HL-60/S4 (cell line): Measurements from ENCODE around the gene IPO11.

Experiments used
- in situ Hi-C: fragments of 300-500 bp; cut with MboI; formaldehyde crosslinking; loops from 2 replicates; pipeline ENCODE4 v1.14.3; 2022; ENCODE audit warnings: low sequenced_read_pairs

The IPO11 gene

GRCh38 chr5:62568143-62568542, 155.6 kb downstream of the IPO11 start:
- in situ Hi-C loops, result no loop called here

- in situ Hi-C loops, result no loop called here
Observed at GRCh38 chr5:62568800-62569432, 156.4 kb downstream of the IPO11 start.

GRCh38 chr5:62569470-62569869, 156.9 kb downstream of the IPO11 start:
- in situ Hi-C loops, result no loop called here

DNA sequence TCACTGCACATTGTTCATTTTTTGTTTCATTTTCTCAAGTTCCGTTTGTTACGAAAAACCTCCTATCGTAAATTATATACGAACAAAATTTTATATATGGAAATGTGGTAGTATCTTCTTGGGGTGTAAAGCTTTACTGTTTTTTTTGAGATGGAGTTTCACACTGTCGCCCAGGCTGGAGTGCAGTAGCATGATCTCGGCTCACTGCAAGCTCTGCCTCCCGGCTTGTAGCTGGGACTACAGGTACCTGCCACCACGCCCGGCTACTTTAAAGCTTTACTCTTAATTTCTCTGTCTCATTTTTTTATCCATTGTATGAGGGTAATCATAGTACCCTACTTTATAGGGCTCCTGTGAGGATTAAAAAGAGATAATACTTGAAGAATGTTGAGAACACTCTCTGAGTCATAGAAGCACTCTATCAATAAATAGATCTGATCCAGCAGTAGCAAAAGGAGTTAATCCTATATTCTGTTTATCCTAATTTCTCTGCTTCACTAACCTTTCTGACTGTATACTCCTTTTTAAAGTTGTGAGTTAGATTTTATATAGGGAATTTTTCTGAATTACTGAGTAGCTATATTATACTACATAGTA, 160.5 kb downstream of the IPO11 start:
- in situ Hi-C loops, result no loop called here

DNA sequence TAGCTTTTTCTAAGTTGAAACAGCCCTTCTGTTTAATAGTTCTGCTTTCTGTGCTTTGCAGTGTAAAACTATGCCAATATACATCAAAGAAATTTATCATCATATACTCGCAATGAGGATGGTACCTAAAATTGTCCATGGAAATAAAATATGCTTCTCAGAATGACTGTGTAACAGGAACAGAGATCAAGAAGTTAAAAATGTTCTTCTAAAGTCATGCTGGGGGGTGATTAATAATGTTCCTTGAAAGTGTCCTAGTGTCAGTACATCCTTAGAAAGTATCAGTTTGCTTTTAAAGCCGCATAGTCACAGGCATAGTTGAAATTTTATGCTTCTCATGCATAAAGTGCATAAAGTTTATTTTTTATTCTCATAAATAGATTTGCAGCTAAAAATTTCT, 162.0 kb downstream of the IPO11 start:
- in situ Hi-C loops, result no loop called here

DNA sequence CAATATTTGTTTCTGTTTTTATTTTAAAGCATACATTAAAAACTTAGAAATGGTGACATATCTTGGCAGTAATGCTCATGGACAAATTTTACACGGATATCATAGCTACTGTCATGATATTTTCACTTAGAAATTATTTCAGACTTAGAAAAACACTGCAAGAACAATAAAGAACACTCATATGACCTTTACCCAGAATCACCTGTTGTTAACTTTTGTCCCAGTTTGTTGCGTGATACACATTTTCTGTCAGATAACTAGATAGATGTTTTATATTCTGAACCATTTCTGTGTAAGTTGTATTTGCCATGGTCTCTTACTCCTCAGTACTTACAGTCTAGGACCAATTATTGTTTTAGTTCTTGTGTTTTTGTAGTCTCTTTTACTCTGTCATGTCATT, 162.5 kb downstream of the IPO11 start:
- in situ Hi-C loops, result no loop called here

DNA sequence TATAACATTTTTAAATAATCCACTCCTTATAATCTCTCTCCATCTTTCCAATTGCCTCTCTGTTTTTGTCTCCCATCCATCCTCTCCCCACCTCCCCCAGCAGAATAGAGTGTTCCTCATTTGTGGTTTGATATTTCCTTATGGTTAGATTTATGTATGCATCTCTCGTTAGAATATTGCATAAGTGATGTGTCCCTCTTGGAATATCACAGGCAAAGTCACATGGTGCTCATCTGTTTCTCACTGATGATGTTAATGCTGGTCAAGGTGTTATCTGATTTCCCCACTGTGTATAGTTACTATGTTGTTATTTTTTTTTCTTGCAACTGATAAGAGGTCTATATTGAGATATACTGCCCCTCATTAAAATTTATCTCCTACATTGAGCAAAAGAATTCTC, 162.9 kb downstream of the IPO11 start:
- in situ Hi-C loops, result no loop called here

GRCh38 chr5:62576570-62577170, 164.1 kb downstream of the IPO11 start:
- in situ Hi-C loops, result no loop called here

DNA sequence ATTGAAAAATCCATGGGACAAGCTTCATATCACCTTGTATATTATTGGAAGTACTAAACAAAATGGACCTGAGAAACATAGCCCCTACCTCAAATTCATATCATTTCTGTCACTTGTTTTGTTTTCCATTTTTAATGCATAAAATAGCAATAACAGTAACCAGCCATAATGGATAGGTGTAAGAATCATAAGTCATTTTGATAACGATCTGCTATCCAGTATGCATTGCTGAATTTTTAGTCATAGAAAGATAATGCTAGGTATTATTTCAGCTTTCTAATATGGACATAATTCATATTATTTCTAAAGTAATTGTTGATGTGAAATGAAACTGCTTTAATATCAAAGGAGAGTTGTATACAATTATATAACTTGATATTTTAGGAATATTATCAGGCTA, 164.9 kb downstream of the IPO11 start:
- in situ Hi-C loops, result no loop called here

DNA sequence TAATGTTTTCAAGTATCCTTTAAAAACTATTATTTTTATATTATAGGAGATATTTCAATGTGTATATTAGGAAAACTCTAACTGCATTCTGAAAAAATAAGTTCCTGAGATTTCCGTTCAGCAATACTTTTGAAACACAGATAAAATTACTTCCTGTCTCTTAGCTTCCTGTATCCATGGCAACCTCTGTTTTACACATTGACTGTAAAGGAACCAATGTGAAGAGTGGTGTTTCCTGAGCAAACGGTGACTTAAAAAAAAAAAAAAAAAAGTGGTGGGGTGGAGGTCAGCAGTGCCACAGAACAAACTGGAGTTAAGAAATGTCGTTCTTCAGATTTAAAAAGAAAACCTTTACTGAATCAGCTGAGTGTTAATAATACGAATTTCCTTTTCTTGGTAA, 166.0 kb downstream of the IPO11 start, which contains the start of gene LRRC70:
Gene LRRC70 (plus strand): TSS at position 280 of the 400 bp plus-strand sequence. CDS start 620 bp downstream, outside the sequence.
- in situ Hi-C loops, result no loop called here

- in situ Hi-C loops, result no loop called here
Observed at GRCh38 chr5:62579761-62580160, 167.2 kb downstream of the IPO11 start.

DNA sequence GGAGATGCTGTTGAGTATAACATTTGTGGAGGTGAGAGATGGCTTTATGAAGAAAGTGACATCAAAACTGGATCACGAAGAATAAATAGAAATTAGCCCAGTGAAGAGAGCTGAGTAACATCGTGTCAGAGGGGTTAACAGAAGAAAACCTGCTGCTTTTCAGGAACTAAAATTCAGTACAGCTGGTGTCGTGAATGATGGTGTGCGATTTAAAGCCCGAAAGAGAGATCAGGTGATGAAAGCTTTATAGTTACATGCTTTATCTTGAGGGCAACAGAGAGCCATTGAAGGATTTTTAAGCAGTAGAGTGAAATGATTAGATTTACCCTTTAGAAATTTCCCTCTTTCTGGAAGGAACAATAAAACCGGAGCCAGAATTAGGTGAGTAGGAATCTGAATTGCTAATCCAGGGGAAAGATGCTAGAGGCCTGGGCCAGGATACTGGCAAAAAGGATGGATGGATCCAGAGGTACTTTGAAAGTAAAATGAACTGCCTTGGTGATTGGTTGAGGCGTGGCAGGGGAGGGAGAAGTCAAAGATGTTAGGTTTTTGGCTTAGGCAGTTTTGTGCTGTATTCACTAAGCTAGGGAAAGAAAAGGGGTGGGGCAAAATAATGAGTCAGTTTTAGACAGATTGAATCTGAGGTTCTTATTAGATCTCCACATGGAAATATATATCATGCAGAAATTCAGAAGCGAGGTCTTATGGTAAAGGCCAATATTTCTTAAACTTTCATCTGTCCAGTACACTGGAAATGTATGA, 169.5 kb downstream of the IPO11 start:
- in situ Hi-C loops, result no loop called here

- in situ Hi-C loops, result no loop called here
Observed at GRCh38 chr5:62584391-62584790, 171.8 kb downstream of the IPO11 start.

DNA sequence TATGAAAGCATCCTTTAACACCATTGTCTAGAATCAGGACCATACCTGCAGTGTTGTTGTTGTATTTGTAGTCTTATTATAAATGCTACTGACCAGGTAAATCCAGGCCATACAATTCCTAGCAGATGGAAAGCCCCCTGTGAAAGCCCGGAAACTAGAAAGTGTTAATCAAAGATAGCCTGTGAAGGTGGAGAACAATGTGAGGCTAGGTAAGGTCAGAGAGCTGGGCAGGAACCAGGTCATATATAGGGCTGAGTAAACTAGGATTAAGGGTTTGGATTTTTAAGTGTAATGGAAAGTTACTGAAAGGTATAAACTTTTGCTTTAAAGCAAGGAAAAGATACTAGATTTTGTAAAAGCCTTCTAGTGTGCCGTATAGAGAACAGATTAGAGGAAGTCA, 172.7 kb downstream of the IPO11 start:
- in situ Hi-C loops, result no loop called here

GRCh38 chr5:62585751-62586150, 173.2 kb downstream of the IPO11 start:
- in situ Hi-C loops, result no loop called here

DNA sequence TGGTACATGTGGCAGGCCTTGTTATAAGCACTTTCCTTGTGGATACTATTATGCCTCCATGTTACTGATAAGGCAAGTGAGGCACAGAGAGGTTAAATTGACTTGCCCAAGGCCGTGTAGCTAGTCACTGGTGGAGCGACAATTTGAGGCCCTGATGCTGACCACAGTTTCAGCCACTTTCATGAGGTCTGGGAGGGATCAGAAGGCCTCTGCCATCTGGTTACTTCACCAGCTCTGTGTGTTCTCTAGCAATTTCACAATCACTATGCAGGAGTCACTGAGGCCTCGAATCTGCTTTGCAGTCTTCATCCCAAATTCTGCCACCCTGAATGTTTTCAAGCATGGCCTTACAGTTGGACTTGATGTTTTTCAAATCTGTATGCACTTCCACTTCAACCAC, 175.2 kb downstream of the IPO11 start:
- in situ Hi-C loops, result no loop called here

- in situ Hi-C loops, result no loop called here
Observed at GRCh38 chr5:62588668-62589067, 176.1 kb downstream of the IPO11 start.

DNA sequence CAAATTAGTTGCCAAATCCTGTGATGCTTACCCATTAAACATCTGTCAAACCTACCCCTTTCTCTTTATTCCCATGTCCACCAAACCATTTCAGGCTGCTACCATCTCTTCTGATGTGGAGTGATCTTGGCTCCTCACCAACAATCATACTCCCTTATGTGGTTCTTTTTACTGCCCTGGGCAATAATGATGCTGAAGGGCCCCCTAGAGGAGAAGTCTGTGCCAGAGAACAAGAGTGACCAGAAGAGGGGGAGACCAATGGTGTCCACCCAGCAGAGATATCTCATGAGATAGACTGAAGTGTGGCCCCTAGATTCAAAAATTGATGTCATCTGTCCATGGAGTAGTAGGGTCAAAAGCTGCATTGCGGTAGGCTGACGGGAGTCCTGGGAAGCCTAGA, 176.9 kb downstream of the IPO11 start:
- in situ Hi-C loops, result no loop called here

- in situ Hi-C loops, result no loop called here
Observed at GRCh38 chr5:62590387-62590786, 177.8 kb downstream of the IPO11 start.

DNA sequence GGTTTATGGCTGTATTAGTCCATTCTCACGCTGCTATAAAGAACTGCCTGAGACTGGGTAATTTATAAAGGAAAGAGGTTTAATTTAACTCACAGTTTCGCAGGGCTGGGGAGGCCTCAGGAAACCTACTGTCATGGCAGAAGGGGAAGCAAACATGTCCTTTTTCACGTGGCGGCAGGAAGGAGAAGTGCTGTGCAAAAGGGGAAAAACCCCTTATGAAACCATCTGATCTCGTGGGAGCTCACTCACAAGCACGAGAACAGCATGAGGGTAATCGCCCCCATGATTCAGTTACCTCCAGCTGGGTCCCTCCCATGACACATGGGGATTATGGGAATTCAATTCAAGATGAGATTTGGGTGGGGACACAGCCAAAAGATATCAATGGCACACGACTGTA, 180.0 kb downstream of the IPO11 start:
- in situ Hi-C loops, result no loop called here

DNA sequence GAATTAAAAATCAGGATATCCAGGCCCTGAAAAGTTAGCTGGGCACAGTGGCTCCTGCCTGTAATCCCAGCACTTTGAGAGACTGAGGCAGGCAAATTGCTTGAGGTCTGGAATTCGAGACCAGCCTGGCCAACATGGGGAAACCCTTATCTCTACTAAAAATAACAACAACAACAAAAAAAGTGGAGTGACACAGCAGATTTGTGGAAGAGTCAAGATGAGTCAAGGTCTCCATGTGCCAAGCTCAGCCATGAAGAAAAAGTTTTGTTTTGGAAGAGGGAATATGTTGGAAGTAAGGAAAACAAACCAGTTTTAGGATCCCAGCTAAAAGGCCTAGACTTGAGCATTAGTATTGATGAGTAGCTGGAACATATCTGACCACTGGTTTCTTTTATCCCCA, 180.8 kb downstream of the IPO11 start:
- in situ Hi-C loops, result no loop called here
